ENCODE measurements around the gene OPCML. TPM values are rescaled to one million over a fixed set of nuclear protein-coding genes. Genes with fewer than 3 reads are reported as not detected.

Gene OPCML
- total RNA-seq, 1 experiment from 2014 or later: 0.94 TPM

DNA sequence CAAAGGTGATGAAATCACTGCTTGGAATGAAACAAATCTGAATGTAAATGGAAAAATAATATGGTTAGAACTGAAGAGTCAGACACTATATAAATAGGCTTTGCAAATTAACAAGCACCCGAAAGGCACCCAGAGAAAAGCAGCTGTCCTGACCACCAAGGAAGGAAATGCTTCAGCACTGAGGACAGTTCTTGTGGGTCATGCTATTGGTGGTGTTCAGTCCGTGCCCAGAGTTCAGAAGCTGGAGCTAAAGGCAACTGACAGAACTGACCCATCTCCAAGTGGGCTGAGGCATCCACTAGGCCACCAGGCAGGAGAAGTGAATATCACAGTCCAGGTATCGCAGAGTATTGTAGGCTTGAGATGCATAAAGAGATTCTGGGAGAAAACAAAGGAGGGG lies 208.9 kb downstream of the OPCML start:
- H3K18ac ChIP-seq (ENCODE audit: insufficient read length, low read depth, low read length): no peak overlapping the region
- H3K27me3 ChIP-seq (ENCODE audit: insufficient read depth, low read length): no peaks in the 10 kb centered on the region
- H2BK120ac ChIP-seq (ENCODE audit: low read depth, low read length, poor library complexity, severe bottlenecking): no peak overlapping the region
- Mint-ChIP-seq H3K9me3 (no peaks in the 10 kb centered on the region), H3K4me1 (peaks cover 14 to 21% of the 10 kb centered on the region in 2 experiments), H3K27me3 (ENCODE audit: low read depth) (peaks cover 2% of the 10 kb centered on the region; the same call in 1 of the 2 replicates), H3K27ac (no peak overlapping the region; a peak in 1 of 7 replicates), H3K4me3 (no peak overlapping the region), H3K36me3 (ENCODE audit: insufficient read depth in 1 of 3, low read depth in 3 of 3) (no peaks in the 10 kb centered on the region)
- no peak overlapping the region for H3K4ac ChIP-seq (ENCODE audit: low read depth, low read length)
- H2BK15ac ChIP-seq (ENCODE audit: low read depth, low read length): no peak overlapping the region
- no peaks in the 10 kb centered on the region for H3K79me1 ChIP-seq (ENCODE audit: insufficient read depth, low read depth, low read length, poor library complexity, severe bottlenecking)
- TF ChIP-seq, protein P1, sequence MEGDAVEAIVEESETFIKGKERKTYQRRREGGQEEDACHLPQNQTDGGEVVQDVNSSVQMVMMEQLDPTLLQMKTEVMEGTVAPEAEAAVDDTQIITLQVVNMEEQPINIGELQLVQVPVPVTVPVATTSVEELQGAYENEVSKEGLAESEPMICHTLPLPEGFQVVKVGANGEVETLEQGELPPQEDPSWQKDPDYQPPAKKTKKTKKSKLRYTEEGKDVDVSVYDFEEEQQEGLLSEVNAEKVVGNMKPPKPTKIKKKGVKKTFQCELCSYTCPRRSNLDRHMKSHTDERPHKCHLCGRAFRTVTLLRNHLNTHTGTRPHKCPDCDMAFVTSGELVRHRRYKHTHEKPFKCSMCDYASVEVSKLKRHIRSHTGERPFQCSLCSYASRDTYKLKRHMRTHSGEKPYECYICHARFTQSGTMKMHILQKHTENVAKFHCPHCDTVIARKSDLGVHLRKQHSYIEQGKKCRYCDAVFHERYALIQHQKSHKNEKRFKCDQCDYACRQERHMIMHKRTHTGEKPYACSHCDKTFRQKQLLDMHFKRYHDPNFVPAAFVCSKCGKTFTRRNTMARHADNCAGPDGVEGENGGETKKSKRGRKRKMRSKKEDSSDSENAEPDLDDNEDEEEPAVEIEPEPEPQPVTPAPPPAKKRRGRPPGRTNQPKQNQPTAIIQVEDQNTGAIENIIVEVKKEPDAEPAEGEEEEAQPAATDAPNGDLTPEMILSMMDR (conservative IDR thresholded peaks at IDR 0.05): no peak
- no peak overlapping the region for H3T11ph ChIP-seq (ENCODE audit: low read length)
- H4K91ac ChIP-seq (ENCODE audit: insufficient read length, low read depth, low read length): no peak overlapping the region
- no peak overlapping the region for H4K8ac ChIP-seq (replicated peaks; ENCODE audit: insufficient read length, low read depth, low read length)
- no peak overlapping the region for H3K56ac ChIP-seq (ENCODE audit: insufficient read length, low read depth, low read length)
- H3K79me2 ChIP-seq (ENCODE audit: insufficient read depth, low read length): no peaks in the 10 kb centered on the region
- H3K14ac ChIP-seq (ENCODE audit: insufficient read depth, low read length): no peak overlapping the region
- H2AK5ac ChIP-seq (ENCODE audit: insufficient read length, low read length): no peak overlapping the region
- DNase-seq: no peak
- no peaks in the 10 kb centered on the region for H4K20me1 ChIP-seq (ENCODE audit: control insufficient read depth, insufficient read depth, insufficient read length)
- H2AFZ ChIP-seq (ENCODE audit: low read length): no peak overlapping the region
- no peak overlapping the region for H3K27ac ChIP-seq (ENCODE audit: insufficient read length, low read depth, low read length)
- no peak overlapping the region for H4K5ac ChIP-seq (ENCODE audit: insufficient read length, low read depth, low read length)
- no peaks in the 10 kb centered on the region for H3K9me3 ChIP-seq (ENCODE audit: control insufficient read depth, low read depth, low read length)
- no peak overlapping the region for H3K4me2 ChIP-seq (ENCODE audit: insufficient read depth, insufficient read length, low read length)
- H2BK20ac ChIP-seq (ENCODE audit: low read depth, low read length, poor library complexity, severe bottlenecking): no peak overlapping the region
- WGBS (ENCODE audit: extremely low coverage, insufficient read length, low lambda C conversion rate): no CpG with 5 or more reads among the region's 3 CpGs
- H2BK5ac ChIP-seq (ENCODE audit: insufficient read length, low read length): no peak overlapping the region
- H3K4me1 ChIP-seq (ENCODE audit: insufficient read depth, low read length): no peaks in the 10 kb centered on the region; the same call in 1 of the 2 replicates
- no peak overlapping the region for H3K9ac ChIP-seq (ENCODE audit: extremely low read depth, insufficient read length, low read length)
- no peak overlapping the region for H3K23ac ChIP-seq (ENCODE audit: insufficient read length, low read depth, low read length)
- no peak overlapping the region for H2BK12ac ChIP-seq (ENCODE audit: insufficient read length, low read depth, low read length)
- no peaks in the 10 kb centered on the region for H3K23me2 ChIP-seq (ENCODE audit: insufficient read length, low read depth, low read length, poor library complexity, severe bottlenecking)

All from H9 (cell line).